GM12878 (cell line): Measurements from ENCODE around the gene TPP2. TPM values are rescaled to one million over a fixed set of nuclear protein-coding genes. Genes with fewer than 3 reads are reported as not detected.

Experiments
- ATAC-seq: fragments of 200-7000 bp; cut with Tn5 transposase; 3 replicates; pipeline ENCODE4 v1.9.1; 2020; ENCODE audit warnings: mild to moderate bottlenecking, moderate library complexity
- BruUV-seq: library from RNA; stranded (reverse); fragments of 400-500 nt; replicated peaks from 2 replicates; lab custom pipeline; 2021; lab: Mats Ljungman, UMichigan
- CTCF ChIA-PET: fragments of 300-600 bp; sonication (Branson Sonifier 250); formaldehyde crosslinking; extraction: SDS; loops from one replicate; lab custom pipeline; 2021; ENCODE audit warnings: inconsistent platforms; lab: Yijun Ruan, JAX
- POLR2A ChIA-PET: fragments of 350-600 bp; formaldehyde crosslinking; extraction: SDS; loops from one replicate; lab custom pipeline; 2021; ENCODE audit warnings: inconsistent platforms; lab: Charles Lee
- RAD21 ChIA-PET: fragments of 300-600 bp; sonication (Branson Sonifier 250); formaldehyde crosslinking; loops from one replicate; lab custom pipeline; 2023; ENCODE audit warnings: antibody characterized with exemption; ENCODE audit not compliant: unreplicated experiment; lab: Charles Lee
- SMC1A ChIA-PET: fragments of 300-600 bp; sonication (Branson Sonifier 250); formaldehyde crosslinking; loops from one replicate; lab custom pipeline; 2023; ENCODE audit not compliant: unreplicated experiment, uncharacterized antibody; lab: Charles Lee
- DNase-seq: peaks from one replicate; pipeline ENCODE4 v3.0.0-alpha.2; 2011; ENCODE audit warnings: low read depth, low spot score
- FAIRE-seq: peaks from 3 replicates; lab custom pipeline; 2011; peaks lifted over from hg19 to GRCh38; lab: Jason Lieb, UNC
- H2AFZ ChIP-seq: 2 replicates; pipeline ENCODE4 v1.6.0; 2011; ENCODE audit warnings: low read depth, low read length, control low read depth; ENCODE audit not compliant: control insufficient read depth
- H3K27ac ChIP-seq: 2 replicates; pipeline ENCODE4 v1.5.1; 2011; ENCODE audit warnings: control low read depth; ENCODE audit not compliant: control insufficient read depth, insufficient read depth
- H3K27me3 ChIP-seq, 2 experiments: replicated peaks in 1 of 2; 2 replicates each; pipeline versions ENCODE4 v1.6.0 to v1.6.1; 2011; ENCODE audit warnings: low read length in 1 of 2; ENCODE audit not compliant: control insufficient read depth in 2 of 2, insufficient read depth in 2 of 2
- H3K36me3 ChIP-seq, 2 experiments: 2 replicates each; pipeline ENCODE4 v1.5.1; 2011; ENCODE audit warnings: low read length in 1 of 2; ENCODE audit not compliant: control insufficient read depth in 2 of 2, insufficient read depth in 2 of 2
- H3K4me1 ChIP-seq: 2 replicates; pipeline ENCODE4 v1.6.1; 2011; ENCODE audit warnings: mild to moderate bottlenecking, low read length, moderate library complexity, mixed read lengths; ENCODE audit not compliant: control insufficient read depth, insufficient read depth
- H3K4me2 ChIP-seq: 2 replicates; pipeline ENCODE4 v1.6.0; 2011; ENCODE audit warnings: control low read depth; ENCODE audit not compliant: control insufficient read depth, insufficient read depth
- H3K4me3 ChIP-seq: fragments of 200-600 bp; sonication (generic); 2 replicates; pipeline ENCODE4 v1.5.1; 2016
- H3K79me2 ChIP-seq: 2 replicates; pipeline ENCODE4 v1.6.0; 2011; ENCODE audit warnings: low read length; ENCODE audit not compliant: control insufficient read depth, insufficient read depth
- H3K9ac ChIP-seq: 2 replicates; pipeline ENCODE4 v1.8.0; 2011; ENCODE audit warnings: low read length, control low read depth, mixed read lengths; ENCODE audit not compliant: control insufficient read depth, insufficient read depth
- H3K9me3 ChIP-seq: replicated peaks from 3 replicates; pipeline ENCODE4 v1.5.1; 2011; ENCODE audit warnings: mild to moderate bottlenecking, low read length; ENCODE audit not compliant: control insufficient read depth, insufficient read depth
- H4K20me1 ChIP-seq: 2 replicates; pipeline ENCODE4 v1.6.0; 2011; ENCODE audit not compliant: control insufficient read depth, insufficient read depth
- ASH2L ChIP-seq: fragments of 300-600, 200-600 bp; sonication (generic); IDR thresholded peaks from 2 replicates; pipeline ENCODE4 v1.6.1; 2017; ENCODE audit warnings: low read depth, mild to moderate bottlenecking, borderline replicate concordance
- BACH1 ChIP-seq: fragments of 450-650 bp; IDR thresholded peaks from 2 replicates; pipeline ENCODE4 v1.6.1; 2017; ENCODE audit warnings: mild to moderate bottlenecking, borderline replicate concordance
- BCL11A ChIP-seq: IDR thresholded peaks from 2 replicates; pipeline ENCODE4 v1.6.1; 2011; ENCODE audit warnings: low read depth, low read length
- CHD4 ChIP-seq: fragments of 200-600 bp; sonication (generic); IDR thresholded peaks from 2 replicates; pipeline ENCODE4 v1.6.1; 2016; ENCODE audit warnings: mild to moderate bottlenecking
- EED ChIP-seq: sonication (generic); IDR thresholded peaks from 2 replicates; pipeline ENCODE4 v1.6.1; 2016; ENCODE audit warnings: antibody characterized with exemption, low read depth
- ETV6 ChIP-seq, 2 experiments: fragments of 450-650 bp in 1 of 2; IDR thresholded peaks in 1 of 2; conservative IDR thresholded peaks in 1 of 2; 2 replicates each; pipeline ENCODE4 v1.6.1; 2014; ENCODE audit warnings: antibody characterized with exemption in 1 of 2, borderline replicate concordance in 1 of 2, low read depth in 1 of 2, mild to moderate bottlenecking in 1 of 2, moderate library complexity in 1 of 2
- PAX5 ChIP-seq: IDR thresholded peaks from 2 replicates; pipeline ENCODE4 v1.6.1; 2011; ENCODE audit warnings: low read depth, low read length, borderline replicate concordance
- PAX8 ChIP-seq: fragments of 450-650 bp; IDR thresholded peaks from 2 replicates; pipeline ENCODE4 v1.6.1; 2017; ENCODE audit warnings: mild to moderate bottlenecking, moderate library complexity
- POLR2A ChIP-seq: IDR thresholded peaks from 2 replicates; pipeline ENCODE4 v1.6.1; 2011; ENCODE audit warnings: low read depth, mild to moderate bottlenecking, low read length
- RBBP5 ChIP-seq: fragments of 200-600 bp; sonication (generic); conservative IDR thresholded peaks from 2 replicates; pipeline ENCODE4 v1.6.1; 2016
- RFX5 ChIP-seq: IDR thresholded peaks from 2 replicates; pipeline ENCODE4 v1.6.1; 2011; ENCODE audit warnings: low read depth, low read length, improper control_type of control experiment
- SREBF1 ChIP-seq: IDR thresholded peaks from 2 replicates; pipeline ENCODE4 v1.6.1; 2012; ENCODE audit warnings: mild to moderate bottlenecking, low read length
- SRF ChIP-seq, 2 experiments: IDR thresholded peaks; 2 replicates each; pipeline ENCODE4 v1.6.1; 2011; ENCODE audit warnings: low read depth in 2 of 2, low read length in 2 of 2, mild to moderate bottlenecking in 1 of 2, moderate library complexity in 1 of 2
- YY1 ChIP-seq: IDR thresholded peaks from 2 replicates; pipeline ENCODE4 v1.6.1; 2011; ENCODE audit warnings: low read depth, mild to moderate bottlenecking, low read length
- ZNF622 ChIP-seq: fragments of 450-650 bp; IDR thresholded peaks from 2 replicates; pipeline ENCODE4 v1.6.1; 2017; ENCODE audit warnings: mild to moderate bottlenecking, inconsistent platforms
- WGBS: methylation state at CpG from one replicate; pipeline ENCODE4 v1.1.6; 2016; ENCODE audit warnings: low lambda C conversion rate; ENCODE audit not compliant: insufficient replicate concordance, insufficient coverage; ENCODE audit errors: missing lambda C conversion rate; 5-methylcytosine and 5-hydroxymethylcytosine counted together
- in situ Hi-C: fragments of 300-500 bp; cut with MboI; formaldehyde crosslinking; loops from 9 replicates; pipeline ENCODE4 v1.14.3; 2018; ENCODE audit warnings: mixed read lengths
- intact Hi-C: fragments of 100-400 bp; cut with micrococcal nuclease; formaldehyde crosslinking; loops from one replicate; pipeline ENCODE4 v1.14.2; 2022; ENCODE audit not compliant: unreplicated experiment
- polyA plus RNA-seq, 11 experiments: library from polyadenylated mRNA; depleted of rRNA in 4 of 11; unstranded in 6 of 11; stranded (reverse) in 5 of 11; fragments of >200 nt; fragmentation: Nextera tagmentation in 4 of 11; fragmentation: Illumina TruSeq in 1 of 11; extraction: Ambion mirVana in 4 of 11; extraction: Trizol in 1 of 11; gene quantifications; 1 replicate in 1 of 11; 2 replicates in 10 of 11; pipeline versions ENCODE4 v1.2.1 to v1.2.3, GENCODE V29; 2011 to 2016; ENCODE audit warnings: inconsistent platforms in 2 of 11, missing spikeins in 2 of 11, low read depth in 1 of 11
- total RNA-seq, 4 experiments: library from RNA; depleted of rRNA in 3 of 4; stranded (reverse); fragments of >200 nt in 3 of 4; fragmentation: Illumina TruSeq in 1 of 4; extraction: Trizol in 1 of 4; gene quantifications; 2 replicates each; pipeline versions ENCODE4 v1.2.1 to v1.2.3, GENCODE V29; 2013 to 2021
- TF ChIP-seq, protein P1 (sequence below): IDR thresholded peaks from 2 replicates; pipeline ENCODE4 v1.6.1; 2012; ENCODE audit warnings: low read depth, low read length, improper control_type of control experiment

Gene TPP2
- total and polyA plus RNA-seq, 10 of the 15 experiments (the other 5 are each of a cell fraction or from before 2014, with no cell fraction given) = 18.4 to 82.3 (median 55.4) TPM

DNA sequence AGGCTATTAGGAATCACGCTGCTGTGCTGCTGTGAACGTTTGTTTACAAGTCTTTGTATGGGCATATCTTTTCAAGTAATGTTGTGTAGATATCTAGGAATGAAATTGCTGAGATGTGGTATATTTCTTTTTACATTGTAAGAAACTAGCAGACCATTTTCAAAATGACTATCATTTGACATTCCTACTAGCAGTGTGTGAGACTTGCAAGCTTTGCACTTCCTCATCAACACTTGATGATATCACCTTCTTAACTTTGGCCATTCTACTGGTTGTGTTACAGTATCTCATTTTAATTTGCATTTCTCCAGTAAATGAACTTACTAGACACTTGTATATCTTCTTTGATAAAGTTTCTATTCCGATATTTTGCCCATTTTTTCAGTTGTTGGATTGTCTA, 85.9 kb downstream of the TPP2 start (continued):
- no peak for TF ChIP-seq CHD4
- no peak for TF ChIP-seq ASH2L
- TF ChIP-seq RFX5 = no peak
- TF ChIP-seq SRF (IDR thresholded peaks at IDR 0.05; ENCODE audit: low read depth in 2 of 2, low read length in 2 of 2) = no peak
- no peak for TF ChIP-seq ZNF622
- no peak for TF ChIP-seq ETV6 (conservative IDR thresholded peaks at IDR 0.05 in 1 of 2, IDR thresholded peaks at IDR 0.05 in 1 of 2; ENCODE audit: borderline replicate concordance in 1 of 2, low read depth in 1 of 2)
- no peak for TF ChIP-seq EED
- no peak for TF ChIP-seq PAX8
- TF ChIP-seq, protein P1, sequence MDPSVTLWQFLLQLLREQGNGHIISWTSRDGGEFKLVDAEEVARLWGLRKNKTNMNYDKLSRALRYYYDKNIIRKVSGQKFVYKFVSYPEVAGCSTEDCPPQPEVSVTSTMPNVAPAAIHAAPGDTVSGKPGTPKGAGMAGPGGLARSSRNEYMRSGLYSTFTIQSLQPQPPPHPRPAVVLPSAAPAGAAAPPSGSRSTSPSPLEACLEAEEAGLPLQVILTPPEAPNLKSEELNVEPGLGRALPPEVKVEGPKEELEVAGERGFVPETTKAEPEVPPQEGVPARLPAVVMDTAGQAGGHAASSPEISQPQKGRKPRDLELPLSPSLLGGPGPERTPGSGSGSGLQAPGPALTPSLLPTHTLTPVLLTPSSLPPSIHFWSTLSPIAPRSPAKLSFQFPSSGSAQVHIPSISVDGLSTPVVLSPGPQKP = no peak
- no peak for TF ChIP-seq SREBF1
- TF ChIP-seq POLR2A = no peak

DNA sequence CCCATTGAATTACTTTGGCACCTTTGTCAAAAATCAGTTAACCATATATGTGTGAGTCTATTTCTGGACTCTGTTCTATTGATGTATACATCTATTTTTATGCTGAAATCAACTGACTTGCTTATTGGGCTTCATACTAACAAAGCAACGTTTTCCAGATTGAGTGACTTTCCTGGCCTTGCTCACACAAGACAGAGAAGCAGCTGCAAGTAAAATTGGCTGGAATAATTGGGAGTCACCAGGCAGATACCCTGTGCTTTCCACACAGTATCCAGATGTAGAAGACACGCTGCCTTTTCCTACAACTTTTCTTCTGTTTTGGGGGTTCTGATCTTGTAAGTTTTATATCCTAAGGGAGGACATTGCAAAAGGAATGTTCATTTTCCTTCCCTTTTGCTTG, 86.9 kb downstream of the TPP2 start:
- DNase-seq (no peak), ATAC-seq (no peak), FAIRE-seq (no peak)
- POLR2A ChIA-PET = no interaction called here
- TF ChIP-seq BACH1 = no peak
- TF ChIP-seq PAX8 = no peak
- TF ChIP-seq BCL11A = no peak
- TF ChIP-seq YY1 = no peak
- no peak for TF ChIP-seq PAX5
- no peak for TF ChIP-seq RBBP5
- H4K20me1 ChIP-seq = no peaks in the 10 kb centered on the region
- RAD21 ChIA-PET = no interaction called here
- 76% methylated on average over 2 of the region's 2 CpGs for WGBS
- no peak overlapping the region for H3K27ac ChIP-seq
- H3K27me3 ChIP-seq = no peaks in the 10 kb centered on the region
- BruUV-seq = no TSS peak
- no peak overlapping the region for H3K4me3 ChIP-seq
- SMC1A ChIA-PET = interaction anchor here (1.0 to 3.0 kb wide), 2 partner anchors 8 to 92 kb away, joined by 3 to 9 read pairs; no protein-coding TSS in a partner anchor
- no peaks in the 10 kb centered on the region for H3K9me3 ChIP-seq
- CTCF ChIA-PET = no interaction called here
- no peak overlapping the region for H3K9ac ChIP-seq
- no peak overlapping the region for H2AFZ ChIP-seq
- H3K4me1 ChIP-seq = no peaks in the 10 kb centered on the region
- intact Hi-C loops (no loop called here), in situ Hi-C loops (no loop called here)
- H3K79me2 ChIP-seq = no peaks in the 10 kb centered on the region
- no peak overlapping the region for H3K4me2 ChIP-seq
- H3K36me3 ChIP-seq = peaks cover 0 to 6% of the 10 kb centered on the region in 2 experiments; a peak in 2 of 4 replicates
